Activated CD8-positive, alpha-beta memory T cell treated with anti-CD3 and anti-CD28 coated beads for 4 hours (primary cell): ENCODE results near the gene GRIA4.

Source experiments
- DNase-seq, 2 donors: peaks; one replicate each; pipeline ENCODE4 v3.0.0-alpha.2; 2020; ENCODE audit warnings: low read depth in 2 of 2

The GRIA4 gene

DNA sequence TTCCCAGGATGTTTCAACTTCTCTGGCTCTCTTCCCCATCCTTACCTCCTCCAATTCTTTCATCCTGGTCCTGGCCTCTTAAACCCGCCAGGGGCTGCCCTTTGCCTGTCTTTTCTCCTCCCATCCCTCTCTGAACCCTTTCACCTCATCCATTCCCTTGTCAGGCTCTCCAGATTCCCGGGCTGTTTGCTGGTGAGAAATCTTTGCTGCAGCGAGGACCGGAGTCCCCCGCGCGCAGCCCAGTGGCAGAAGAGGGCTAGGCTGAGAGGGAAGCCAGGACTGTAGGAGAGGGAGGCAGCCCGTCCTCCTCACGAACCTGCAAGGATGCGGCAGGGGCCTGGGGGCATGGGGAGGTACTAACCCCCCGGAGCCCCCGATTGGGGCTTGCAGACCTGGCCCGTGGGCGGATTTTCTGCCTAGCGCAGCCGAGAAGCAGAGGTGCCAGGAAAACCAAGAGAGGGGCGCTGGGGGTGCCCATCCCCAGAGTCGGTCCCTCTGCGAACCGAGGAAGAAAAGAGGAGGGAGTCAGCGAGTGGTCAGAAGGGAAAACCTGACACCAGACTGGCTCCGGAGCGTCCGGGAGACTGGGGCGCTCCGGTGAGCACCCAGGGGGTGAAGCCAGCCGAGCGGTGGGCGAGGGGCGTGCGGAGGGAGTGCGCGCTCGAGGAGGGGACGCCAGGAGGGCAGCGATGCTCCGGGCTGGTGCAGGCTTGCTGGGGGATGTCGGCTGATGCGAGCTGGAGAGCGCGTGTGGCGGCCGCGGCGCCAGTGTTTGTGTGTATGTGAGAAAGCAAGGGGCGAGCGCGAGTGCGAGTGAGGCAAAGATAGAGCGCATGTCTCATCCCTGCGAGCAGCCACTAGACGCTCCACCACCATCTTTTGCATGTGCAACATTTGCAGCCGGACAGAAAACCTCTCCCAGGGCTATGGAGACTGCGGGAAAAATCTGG is at the start of gene GRIA4:
Gene GRIA4, plus strand, starts transcription at position 242 of the 950 bp plus-strand sequence. CDS start 925 bp downstream, outside the sequence.
- DNase-seq, result no peak

DNA sequence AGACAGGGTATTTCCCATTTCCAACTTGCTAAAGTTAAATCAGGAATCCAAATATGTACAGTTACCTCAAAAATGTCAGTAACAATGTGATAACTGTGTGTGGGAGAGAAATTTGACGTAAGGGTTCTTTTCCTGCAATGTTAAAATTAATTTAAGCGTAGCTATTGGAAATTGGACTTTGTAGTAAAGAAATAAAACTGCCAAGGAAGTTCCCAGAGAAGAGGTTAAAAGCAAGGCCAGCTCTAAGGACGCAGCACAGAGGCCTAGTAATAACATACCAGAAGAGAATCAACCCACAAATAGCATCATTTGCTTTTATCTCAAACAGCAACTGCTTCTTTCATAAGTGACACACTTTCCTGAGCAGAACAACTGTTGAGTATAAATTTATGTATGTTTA is 36.8 kb upstream of the GRIA4 start:
- DNase-seq, result no peak

DNA sequence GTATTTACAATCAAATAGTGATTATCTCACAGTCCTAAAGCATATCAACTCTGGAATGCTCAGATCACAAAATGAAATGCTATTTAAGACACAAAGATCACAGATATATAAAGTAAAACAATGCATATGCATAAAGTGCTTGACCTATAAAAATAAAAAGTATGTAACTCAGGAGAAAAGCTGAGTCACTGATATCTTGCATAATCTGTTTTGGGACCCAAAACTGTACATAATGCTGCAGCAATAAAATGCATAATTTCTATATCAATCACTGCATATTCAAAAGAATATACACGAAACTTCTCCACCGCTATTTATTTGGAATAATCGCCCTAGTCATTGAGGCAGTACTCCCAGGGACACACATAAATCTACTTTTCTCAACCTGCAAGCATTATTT is 34.9 kb upstream of the GRIA4 start:
- no peak for DNase-seq

DNA sequence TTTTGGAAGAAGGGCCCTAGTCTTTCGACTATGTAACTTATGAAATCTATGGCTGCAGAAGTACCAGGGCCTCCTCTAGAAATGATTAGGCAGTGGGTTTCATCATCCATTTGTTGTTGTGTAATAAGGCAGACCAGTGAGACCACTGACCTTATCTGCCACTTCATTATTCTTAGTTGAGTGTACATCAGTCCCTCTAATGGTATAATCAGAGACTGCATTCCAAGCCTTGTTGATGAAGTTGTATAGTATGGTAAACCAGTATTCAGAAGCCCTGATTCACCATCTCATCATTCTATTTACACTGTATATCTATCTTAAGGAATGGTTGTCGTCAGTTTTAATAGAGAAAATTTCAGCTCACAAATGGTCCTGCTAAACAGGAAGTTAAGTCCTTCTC is 32.2 kb upstream of the GRIA4 start:
- no peak for DNase-seq

DNA sequence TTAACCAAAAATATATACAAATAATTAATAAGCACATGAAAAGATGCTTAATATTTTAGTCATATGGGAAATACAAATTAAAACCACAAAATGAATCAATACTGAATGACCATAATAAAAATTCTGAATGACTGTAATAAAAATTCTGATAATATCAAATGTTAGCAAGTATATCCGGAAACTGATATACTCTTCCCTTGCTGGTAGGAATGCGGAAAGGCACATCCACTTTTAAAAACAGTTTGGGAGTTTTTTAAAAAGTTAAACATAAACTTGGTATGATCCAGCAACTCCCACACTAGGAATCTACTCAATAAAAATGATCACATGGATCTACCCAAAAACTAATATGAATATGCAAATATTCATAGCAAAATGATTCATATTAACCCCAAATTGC is 30.8 kb upstream of the GRIA4 start:
- DNase-seq, result no peak

DNA sequence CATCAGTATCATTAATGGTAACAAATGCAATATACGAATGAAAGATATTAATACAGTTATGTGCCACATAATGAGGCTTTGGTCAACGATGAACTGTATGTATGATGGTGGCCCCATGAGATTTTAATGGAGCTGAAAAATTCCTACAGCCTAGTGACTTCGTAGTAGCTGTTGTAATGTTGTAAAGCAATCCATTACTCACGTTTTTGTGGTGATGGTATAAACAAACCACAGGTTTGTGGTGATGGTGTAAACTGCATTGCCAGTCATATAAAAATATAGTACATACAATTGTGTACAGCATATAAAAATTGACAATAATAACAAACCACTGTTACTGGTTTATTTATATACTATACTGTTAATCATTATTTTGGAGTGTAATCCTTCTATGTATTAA is 27.4 kb upstream of the GRIA4 start:
- DNase-seq, result no peak

DNA sequence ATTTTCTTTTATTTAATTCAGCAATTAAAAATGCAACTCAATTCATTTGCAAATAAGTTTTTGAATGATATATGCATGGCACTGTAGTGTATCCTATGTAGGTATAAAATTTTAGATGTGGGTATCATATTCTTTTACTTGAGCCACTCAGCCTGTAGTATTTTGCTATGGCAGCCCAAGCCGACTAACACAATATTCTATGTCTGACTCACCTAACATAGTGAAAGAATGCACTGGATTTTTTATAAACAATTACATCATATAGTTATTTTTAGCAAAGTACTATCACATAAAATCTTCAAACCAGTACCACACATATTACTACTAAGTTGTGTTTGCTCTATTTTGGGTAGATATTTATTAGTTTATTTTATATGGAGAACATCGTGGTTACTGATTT is 21.9 kb upstream of the GRIA4 start:
- DNase-seq, result no peak

DNA sequence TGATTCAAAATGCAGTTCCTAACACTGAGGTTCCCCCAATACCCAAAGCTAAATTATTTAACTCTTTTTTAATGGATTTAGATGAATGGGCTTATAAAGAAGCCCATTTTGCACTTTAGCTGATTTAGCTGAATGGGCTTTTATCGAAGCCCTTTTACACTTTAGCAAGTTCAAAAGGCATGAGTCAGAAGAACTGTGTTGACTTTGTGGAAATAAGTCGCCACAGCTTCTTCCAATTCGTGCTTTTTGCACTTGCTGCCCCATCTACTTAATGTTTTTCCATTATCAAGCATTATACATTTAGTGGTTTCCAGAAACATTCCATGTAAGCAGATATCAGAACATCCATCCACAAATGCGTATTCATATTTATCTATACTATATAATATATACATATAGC is 20.5 kb upstream of the GRIA4 start:
- DNase-seq, result no peak

DNA sequence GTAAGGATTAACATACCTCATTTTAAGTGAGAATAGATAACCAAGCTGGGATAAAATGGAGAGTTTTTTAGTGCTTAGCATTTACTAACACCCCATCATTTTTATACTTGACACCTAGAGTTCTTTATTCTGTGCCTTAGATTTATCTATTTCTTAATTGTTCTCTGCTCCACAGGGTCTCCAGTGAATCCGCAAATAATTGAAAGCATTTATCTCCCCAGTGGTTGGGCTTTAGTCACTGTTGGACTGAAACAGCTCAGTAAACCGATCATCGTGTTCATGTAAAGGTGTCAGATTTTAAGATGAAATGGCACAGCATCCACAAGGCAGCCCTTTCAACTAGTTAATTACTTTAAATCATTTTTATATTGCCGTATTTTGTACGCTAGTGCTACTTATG is 17.8 kb upstream of the GRIA4 start:
- no peak for DNase-seq

DNA sequence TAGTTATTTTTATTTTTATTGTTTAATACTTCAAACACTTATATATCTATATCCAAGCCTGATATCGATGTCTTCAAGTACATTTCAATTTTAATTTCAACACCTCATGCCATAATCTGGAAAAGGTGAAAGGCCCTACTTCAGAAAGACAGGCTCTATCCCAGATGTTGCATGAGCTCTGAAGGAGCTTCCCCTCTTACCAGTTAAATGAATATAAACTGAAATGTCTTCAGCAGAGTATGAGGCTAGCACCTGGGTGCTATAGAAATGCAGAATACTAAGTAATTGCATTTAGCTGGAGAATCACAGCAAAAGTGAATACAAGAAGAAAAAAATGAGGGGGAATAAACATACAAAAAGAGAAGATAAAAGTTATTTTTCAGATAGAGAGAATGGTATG is 11.5 kb upstream of the GRIA4 start:
- no peak for DNase-seq

DNA sequence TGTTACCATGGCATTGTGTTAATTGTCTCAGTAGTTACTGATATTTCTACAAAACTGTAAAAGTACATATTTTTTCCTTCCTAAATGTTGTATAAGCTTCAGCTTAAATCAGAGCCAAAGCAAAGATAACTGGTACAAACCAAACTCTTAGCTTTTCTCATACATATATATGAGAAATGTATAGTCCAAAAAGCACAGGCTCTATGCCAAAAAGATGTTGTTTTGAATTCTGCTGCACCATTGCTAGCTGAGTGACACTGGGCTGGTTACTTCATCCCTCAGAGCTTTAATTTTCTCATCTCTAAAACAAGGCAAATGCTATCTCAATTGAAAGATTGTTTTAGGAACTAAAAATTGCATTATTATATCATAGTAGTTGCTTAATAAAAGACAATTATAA is 6.7 kb upstream of the GRIA4 start:
- no peak for DNase-seq

DNA sequence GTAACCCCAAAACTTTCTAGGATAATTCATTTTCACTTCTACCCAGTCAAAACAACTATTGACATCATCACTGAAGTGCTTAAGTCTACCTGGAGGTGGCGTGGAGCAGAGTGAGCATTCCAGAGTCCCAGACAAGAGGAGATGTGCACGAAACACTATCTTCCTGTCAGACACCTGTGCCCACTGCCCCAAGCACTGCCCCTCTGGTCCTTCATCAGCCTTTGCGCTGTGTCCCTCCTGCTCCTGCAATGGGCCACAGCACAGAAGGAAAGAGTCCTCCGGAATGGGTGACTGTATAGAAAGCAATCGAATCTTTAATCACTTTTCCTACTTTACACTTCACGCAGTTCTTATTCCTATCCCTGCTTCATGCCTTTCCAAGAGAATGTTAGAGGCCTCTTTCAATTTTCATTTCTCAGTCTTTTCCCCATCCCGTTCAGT is 512 bp upstream of the GRIA4 start:
- no peak for DNase-seq

DNA sequence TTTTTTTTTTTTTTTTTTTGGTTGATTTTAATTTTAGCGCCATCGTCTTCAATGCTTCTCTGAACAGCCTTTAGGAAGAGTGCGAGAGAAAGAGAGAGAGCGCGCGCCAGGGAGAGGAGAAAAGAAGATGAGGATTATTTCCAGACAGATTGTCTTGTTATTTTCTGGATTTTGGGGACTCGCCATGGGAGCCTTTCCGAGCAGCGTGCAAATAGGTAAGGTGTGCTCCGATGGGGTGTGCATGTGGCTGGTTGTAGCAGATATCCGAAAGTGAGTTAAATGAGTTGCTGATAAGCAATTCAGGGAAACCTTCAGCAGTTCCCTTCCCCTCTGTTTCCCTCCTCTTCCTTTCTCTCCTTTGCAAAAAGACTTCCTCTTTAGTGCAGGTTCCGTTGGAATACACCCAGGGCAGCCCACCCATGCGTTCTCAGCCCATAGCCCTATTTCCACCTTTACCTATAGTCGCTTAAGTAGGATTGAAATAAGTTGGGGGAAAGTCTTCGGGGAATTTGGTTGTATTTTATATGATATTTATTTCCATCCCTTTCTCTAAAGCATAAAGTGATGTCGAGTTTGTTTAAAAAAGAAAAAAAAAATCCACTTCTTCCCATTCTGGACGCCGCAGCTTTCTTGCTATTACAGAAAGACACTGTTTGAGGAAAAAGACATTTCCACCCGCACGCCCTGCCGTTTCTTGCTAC is 1.1 kb downstream of the GRIA4 start:
- DNase-seq, result no peak

DNA sequence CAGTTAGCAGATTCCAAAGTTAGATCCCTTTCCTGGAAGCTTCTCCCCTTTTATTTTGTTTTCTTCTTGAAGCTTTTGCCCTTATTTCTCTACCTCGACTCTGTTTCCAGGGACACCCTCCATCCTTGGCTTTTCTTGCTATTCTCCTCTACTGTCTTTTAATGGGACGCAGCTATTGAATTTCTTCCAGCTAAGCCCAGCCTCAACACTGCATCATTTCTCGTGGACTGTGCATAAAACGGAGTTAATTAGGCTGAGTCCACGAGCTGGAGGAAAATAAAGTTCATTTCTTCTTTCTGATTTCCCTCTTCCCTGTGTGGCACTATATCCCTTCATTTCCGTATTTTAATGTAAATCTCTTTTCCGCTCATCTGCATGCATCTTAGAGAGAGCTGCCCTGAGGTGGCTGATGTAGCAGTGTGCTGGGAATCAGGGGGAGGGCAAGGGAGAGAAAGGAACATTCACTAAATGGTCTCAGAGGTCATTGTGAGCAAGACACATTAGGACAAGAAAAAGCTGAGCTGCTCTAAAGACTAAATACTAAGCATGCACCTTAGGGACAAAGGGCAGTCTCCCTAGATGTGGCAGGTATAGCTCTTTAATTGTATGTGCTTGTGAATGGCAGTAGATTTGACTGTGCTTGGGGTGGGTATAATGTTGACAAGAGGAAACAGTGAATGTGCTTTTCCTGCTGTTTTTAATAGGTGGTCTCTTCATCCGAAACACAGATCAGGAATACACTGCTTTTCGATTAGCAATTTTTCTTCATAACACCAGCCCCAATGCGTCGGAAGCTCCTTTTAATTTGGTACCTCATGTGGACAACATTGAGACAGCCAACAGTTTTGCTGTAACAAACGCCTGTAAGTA is 1.9 kb downstream of the GRIA4 start:
- no peak for DNase-seq

DNA sequence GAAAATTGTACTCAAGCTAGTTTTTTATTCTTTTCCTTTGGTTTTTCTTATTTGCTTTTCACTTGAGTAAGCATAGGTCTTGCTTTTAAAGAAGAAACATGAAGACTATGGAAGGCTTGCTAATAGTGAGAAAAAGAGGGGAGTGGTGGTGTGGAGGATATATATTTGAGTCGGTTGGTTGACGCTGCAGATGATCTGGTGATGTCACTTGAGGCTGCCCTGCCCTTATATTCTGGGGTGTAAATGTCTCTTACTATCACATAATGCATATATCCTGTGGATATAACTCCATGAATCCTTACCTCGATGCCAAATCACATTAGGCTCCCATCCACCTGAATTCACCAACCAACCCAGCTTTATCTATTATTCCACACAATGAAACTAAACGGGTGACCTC is 2.9 kb downstream of the GRIA4 start:
- DNase-seq, result no peak

DNA sequence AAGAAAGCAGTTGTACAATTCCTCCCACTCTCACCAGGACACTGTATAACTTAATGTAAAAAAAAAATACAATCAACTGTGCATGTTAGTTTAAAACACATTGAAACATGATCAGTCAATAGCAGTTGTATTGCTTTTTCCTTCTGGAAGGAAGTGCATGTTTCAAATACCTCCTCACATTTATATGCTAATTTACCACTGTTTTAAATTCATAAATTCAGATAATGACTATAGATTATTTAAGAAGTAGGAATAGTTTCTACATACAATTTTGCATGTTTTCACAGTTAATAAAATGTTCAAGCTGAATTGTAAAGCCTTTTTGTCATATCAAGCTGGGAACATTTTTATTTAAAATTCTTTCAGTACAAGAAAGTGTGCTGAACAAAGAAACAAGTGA is 3.3 kb downstream of the GRIA4 start:
- DNase-seq, result no peak

DNA sequence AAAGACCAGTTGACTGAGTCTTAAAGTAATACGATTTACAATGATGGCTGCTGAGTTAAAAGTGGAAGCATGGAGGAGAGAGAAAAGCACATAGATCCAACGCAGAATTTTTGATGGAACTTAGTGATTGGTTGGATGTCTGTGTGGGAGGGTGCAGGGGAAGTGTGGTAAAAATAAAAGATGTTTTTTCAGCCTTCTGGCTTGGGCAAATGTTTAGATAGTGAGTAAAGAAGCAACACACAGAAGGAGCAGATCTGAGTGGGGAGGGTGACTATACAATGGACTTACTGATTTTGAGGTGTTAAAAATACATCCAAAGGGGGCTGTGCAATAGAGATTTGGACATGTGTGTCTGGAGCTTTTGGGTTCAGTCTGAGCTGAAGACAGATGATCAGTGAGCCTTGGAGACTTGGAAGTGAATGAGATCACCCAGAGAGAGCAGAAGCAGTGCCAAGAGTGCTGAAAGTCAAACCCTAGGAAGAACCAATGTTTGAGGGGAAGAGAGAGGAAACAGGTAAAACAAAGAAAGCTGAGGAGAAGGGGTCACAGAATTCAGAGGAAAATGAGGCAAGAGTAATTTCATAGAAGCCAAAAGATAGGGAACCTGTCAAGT is 8.6 kb downstream of the GRIA4 start:
- no peak for DNase-seq

DNA sequence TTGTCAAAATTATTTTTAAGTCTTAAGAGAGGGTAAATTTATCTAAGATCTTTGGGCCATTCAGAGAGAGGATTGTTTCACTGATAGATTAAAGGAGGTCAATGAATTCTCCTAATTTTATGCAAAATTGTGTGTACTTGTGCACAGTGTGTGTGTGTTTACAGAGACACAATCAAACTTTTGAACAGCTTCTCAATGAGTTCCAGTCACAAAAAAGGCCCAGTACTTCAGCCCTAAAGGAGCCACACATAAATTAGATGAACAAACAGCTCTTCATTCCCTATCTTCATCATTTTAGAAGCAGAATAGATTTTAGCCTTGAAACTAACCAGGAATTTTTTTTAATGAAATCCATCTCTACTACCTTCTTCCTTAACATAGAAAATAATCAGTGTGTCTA is 9.7 kb downstream of the GRIA4 start:
- no peak for DNase-seq

DNA sequence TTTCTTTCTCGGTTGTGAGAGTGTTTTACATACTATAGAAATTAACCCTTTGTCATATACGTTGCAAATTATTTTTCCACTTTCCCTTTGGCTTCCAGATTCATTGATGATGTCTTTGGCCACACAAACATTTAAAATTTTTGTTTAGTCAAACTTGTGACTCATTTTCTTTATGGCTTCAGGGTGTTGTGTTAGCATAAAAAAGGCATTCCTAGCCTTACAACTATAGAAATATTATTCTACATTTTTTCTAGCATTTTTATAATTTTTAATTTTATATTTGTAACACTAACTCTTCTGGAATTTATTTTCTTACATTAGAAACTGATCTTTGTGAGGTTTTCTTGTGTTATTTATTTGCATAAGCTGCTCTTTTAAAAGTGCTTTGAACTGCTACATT is 12.1 kb downstream of the GRIA4 start:
- no peak for DNase-seq

DNA sequence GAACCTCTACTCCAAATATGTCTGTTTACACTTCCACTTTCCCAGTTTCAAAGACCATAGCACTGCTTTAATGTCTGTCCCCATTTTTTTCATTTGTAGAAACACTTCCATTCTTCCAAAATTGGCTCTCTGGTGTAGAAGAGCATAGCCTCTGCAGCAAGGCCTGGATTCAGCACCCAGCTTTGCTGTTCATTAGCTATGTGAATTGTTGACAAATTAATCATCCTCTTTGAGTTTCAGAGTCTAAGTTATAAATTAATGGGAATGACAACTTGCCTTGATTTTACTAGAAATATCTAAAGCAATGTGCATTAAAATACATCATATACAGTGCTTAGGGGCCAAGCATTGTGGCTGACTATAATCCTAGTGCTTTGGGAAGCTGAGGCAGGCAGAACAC is 22.4 kb downstream of the GRIA4 start:
- no peak for DNase-seq

DNA sequence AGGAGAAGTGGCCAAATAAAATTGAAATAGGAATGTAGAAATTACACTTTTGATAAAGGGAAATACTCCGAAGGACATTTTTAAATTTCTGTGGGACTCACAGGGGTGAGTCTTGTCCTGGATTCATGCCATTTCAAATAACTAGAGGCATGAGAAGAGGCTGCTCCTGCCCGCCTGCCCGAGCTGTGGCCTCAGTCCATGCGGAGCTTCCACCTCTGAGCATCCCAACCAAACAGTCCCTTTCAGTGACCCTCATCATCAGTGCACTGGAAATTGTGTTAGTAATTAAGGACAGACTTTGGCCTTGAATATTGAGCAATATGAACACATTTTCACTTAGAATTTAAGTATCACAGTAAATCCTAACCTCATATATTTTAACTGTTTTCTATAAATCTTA is 25.6 kb downstream of the GRIA4 start:
- no peak for DNase-seq

DNA sequence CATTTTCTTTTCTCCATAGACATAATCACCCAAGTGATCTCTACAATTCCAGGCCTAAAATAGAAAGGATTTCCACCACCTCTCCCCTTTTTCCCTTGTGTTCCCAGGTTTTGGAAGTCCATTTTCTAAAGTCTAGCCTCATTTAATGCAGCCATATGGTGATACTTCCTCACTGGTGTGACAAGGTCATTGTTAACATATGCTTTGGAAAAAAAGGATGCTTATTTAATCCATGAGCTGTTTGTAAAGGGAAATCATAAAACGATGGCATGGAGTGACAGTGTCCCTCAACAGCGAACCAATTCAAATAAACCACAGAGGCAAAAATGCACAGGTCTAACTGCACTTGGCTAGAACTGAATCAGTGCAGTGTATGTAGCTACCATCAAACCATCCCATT is 26.6 kb downstream of the GRIA4 start:
- no peak for DNase-seq
